Activated naive CD8-positive, alpha-beta T cell treated with anti-CD3 and anti-CD28 coated beads for 36 hours (primary cell): ENCODE results near the gene ATP11A. TPM values are rescaled to one million over a fixed set of nuclear protein-coding genes. Genes with fewer than 3 reads are reported as not detected.

Experiments used
- DNase-seq: peaks from one replicate; pipeline ENCODE4 v3.0.0; 2021
- H3K27ac Mint-ChIP-seq: one replicate; pipeline ENCODE4 v1.8.0; 2022; ENCODE audit warnings: mild to moderate bottlenecking, moderate library complexity, mixed read lengths
- H3K27me3 Mint-ChIP-seq: one replicate; pipeline ENCODE4 v1.8.0; 2022; ENCODE audit warnings: mild to moderate bottlenecking, mixed read lengths
- H3K36me3 Mint-ChIP-seq: one replicate; pipeline ENCODE4 v1.8.0; 2021; ENCODE audit warnings: mild to moderate bottlenecking, mixed read lengths
- H3K4me1 Mint-ChIP-seq: one replicate; pipeline ENCODE4 v1.8.0; 2021; ENCODE audit warnings: mixed read lengths
- H3K4me3 Mint-ChIP-seq: one replicate; pipeline ENCODE4 v1.8.0; 2022; ENCODE audit warnings: mild to moderate bottlenecking, moderate library complexity, mixed read lengths
- H3K9me3 Mint-ChIP-seq: one replicate; pipeline ENCODE4 v1.8.0; 2022; ENCODE audit warnings: mixed read lengths
- total RNA-seq, 2 experiments: library from RNA; stranded (reverse); gene quantifications; one replicate each; pipeline ENCODE4 v1.2.3, GENCODE V29; 2021

Gene ATP11A
- total RNA-seq, 2 experiments from 2014 or later: 27.6 to 32.5 TPM

GRCh38 chr13:112731667-112732616 lies 42.1 kb downstream of the ATP11A start:
- H3K9me3 Mint-ChIP-seq: no peaks in the 10 kb centered on the region
- H3K4me1 Mint-ChIP-seq: no peaks in the 10 kb centered on the region
- H3K4me3 Mint-ChIP-seq: no peak overlapping the region
- no peaks in the 10 kb centered on the region for H3K27me3 Mint-ChIP-seq
- no peak for DNase-seq
- no peak overlapping the region for H3K27ac Mint-ChIP-seq
- H3K36me3 Mint-ChIP-seq: no peaks in the 10 kb centered on the region

- no peak overlapping the region for H3K4me3 Mint-ChIP-seq
- H3K4me1 Mint-ChIP-seq: no peaks in the 10 kb centered on the region
- DNase-seq: no peak
- no peaks in the 10 kb centered on the region for H3K27me3 Mint-ChIP-seq
- no peaks in the 10 kb centered on the region for H3K36me3 Mint-ChIP-seq
- no peak overlapping the region for H3K27ac Mint-ChIP-seq
- no peaks in the 10 kb centered on the region for H3K9me3 Mint-ChIP-seq
These were observed 42.8 kb downstream of the ATP11A start for GRCh38 chr13:112732679-112733078.

GRCh38 chr13:112733112-112733511 lies 43.3 kb downstream of the ATP11A start:
- no peaks in the 10 kb centered on the region for H3K4me1 Mint-ChIP-seq
- H3K9me3 Mint-ChIP-seq: no peaks in the 10 kb centered on the region
- no peak overlapping the region for H3K27ac Mint-ChIP-seq
- H3K36me3 Mint-ChIP-seq: no peaks in the 10 kb centered on the region
- no peak overlapping the region for H3K4me3 Mint-ChIP-seq
- no peaks in the 10 kb centered on the region for H3K27me3 Mint-ChIP-seq
- no peak for DNase-seq

GRCh38 chr13:112733661-112734379 lies 44.0 kb downstream of the ATP11A start:
- no peaks in the 10 kb centered on the region for H3K36me3 Mint-ChIP-seq

GRCh38 chr13:112734696-112735547 lies 45.1 kb downstream of the ATP11A start:
- no peak overlapping the region for H3K27ac Mint-ChIP-seq
- H3K4me1 Mint-ChIP-seq: no peaks in the 10 kb centered on the region
- no peaks in the 10 kb centered on the region for H3K36me3 Mint-ChIP-seq
- DNase-seq: no peak
- no peak overlapping the region for H3K4me3 Mint-ChIP-seq
- H3K27me3 Mint-ChIP-seq: no peaks in the 10 kb centered on the region
- H3K9me3 Mint-ChIP-seq: no peaks in the 10 kb centered on the region

More at GRCh38 chr13:112733661-112734379, 44.0 kb downstream of the ATP11A start:
- H3K4me3 Mint-ChIP-seq: no peak overlapping the region
- no peak for DNase-seq
- H3K9me3 Mint-ChIP-seq: no peaks in the 10 kb centered on the region
- H3K27ac Mint-ChIP-seq: no peak overlapping the region
- H3K27me3 Mint-ChIP-seq: no peaks in the 10 kb centered on the region
- no peaks in the 10 kb centered on the region for H3K4me1 Mint-ChIP-seq

GRCh38 chr13:112735791-112736190 lies 46.0 kb downstream of the ATP11A start:
- no peaks in the 10 kb centered on the region for H3K9me3 Mint-ChIP-seq
- no peaks in the 10 kb centered on the region for H3K4me1 Mint-ChIP-seq
- no peak for DNase-seq
- no peak overlapping the region for H3K4me3 Mint-ChIP-seq
- no peaks in the 10 kb centered on the region for H3K27me3 Mint-ChIP-seq
- no peak overlapping the region for H3K27ac Mint-ChIP-seq
- H3K36me3 Mint-ChIP-seq: no peaks in the 10 kb centered on the region

- Mint-ChIP-seq H3K27me3 (no peaks in the 10 kb centered on the region), H3K4me1 (no peaks in the 10 kb centered on the region), H3K4me3 (no peak overlapping the region), H3K27ac (no peak overlapping the region), H3K36me3 (no peaks in the 10 kb centered on the region), H3K9me3 (no peaks in the 10 kb centered on the region)
- no peak for DNase-seq
These were observed 47.5 kb downstream of the ATP11A start for GRCh38 chr13:112737294-112737693.

- no peak for DNase-seq
- Mint-ChIP-seq H3K36me3 (no peaks in the 10 kb centered on the region), H3K4me3 (no peak overlapping the region), H3K27me3 (no peaks in the 10 kb centered on the region), H3K9me3 (no peaks in the 10 kb centered on the region), H3K27ac (no peak overlapping the region), H3K4me1 (no peaks in the 10 kb centered on the region)
These were observed 48.8 kb downstream of the ATP11A start for GRCh38 chr13:112738606-112739005.

- H3K36me3 Mint-ChIP-seq: no peaks in the 10 kb centered on the region
- H3K4me1 Mint-ChIP-seq: no peaks in the 10 kb centered on the region
- no peak for DNase-seq
- no peaks in the 10 kb centered on the region for H3K27me3 Mint-ChIP-seq
- no peak overlapping the region for H3K4me3 Mint-ChIP-seq
- no peaks in the 10 kb centered on the region for H3K9me3 Mint-ChIP-seq
- no peak overlapping the region for H3K27ac Mint-ChIP-seq
These were observed 50.8 kb downstream of the ATP11A start for GRCh38 chr13:112740502-112741131.

GRCh38 chr13:112741185-112741755 lies 51.4 kb downstream of the ATP11A start:
- DNase-seq: no peak
- Mint-ChIP-seq H3K4me3 (no peak overlapping the region), H3K27me3 (no peaks in the 10 kb centered on the region), H3K4me1 (no peaks in the 10 kb centered on the region), H3K36me3 (no peaks in the 10 kb centered on the region), H3K27ac (no peak overlapping the region), H3K9me3 (no peaks in the 10 kb centered on the region)

- Mint-ChIP-seq H3K4me1 (no peaks in the 10 kb centered on the region), H3K27ac (no peak overlapping the region), H3K36me3 (no peaks in the 10 kb centered on the region), H3K27me3 (no peaks in the 10 kb centered on the region), H3K4me3 (no peak overlapping the region), H3K9me3 (no peaks in the 10 kb centered on the region)
- no peak for DNase-seq
These were observed 52.2 kb downstream of the ATP11A start for GRCh38 chr13:112741835-112742570.

GRCh38 chr13:112742583-112742982 lies 52.7 kb downstream of the ATP11A start:
- DNase-seq: no peak
- peaks cover under 1% of the 10 kb centered on the region for H3K36me3 Mint-ChIP-seq
- no peaks in the 10 kb centered on the region for H3K4me1 Mint-ChIP-seq
- H3K27ac Mint-ChIP-seq: no peak overlapping the region
- no peaks in the 10 kb centered on the region for H3K9me3 Mint-ChIP-seq
- H3K27me3 Mint-ChIP-seq: no peaks in the 10 kb centered on the region
- no peak overlapping the region for H3K4me3 Mint-ChIP-seq

- Mint-ChIP-seq H3K27ac (no peak overlapping the region), H3K36me3 (peaks cover 1% of the 10 kb centered on the region), H3K4me3 (no peak overlapping the region), H3K27me3 (no peaks in the 10 kb centered on the region), H3K4me1 (no peaks in the 10 kb centered on the region), H3K9me3 (no peaks in the 10 kb centered on the region)
- DNase-seq: no peak
These were observed 53.8 kb downstream of the ATP11A start for GRCh38 chr13:112743451-112744167.
